B cell (primary cell): Measurements from ENCODE around the gene ZNRD2. TPM values are rescaled to one million over a fixed set of nuclear protein-coding genes. Genes with fewer than 3 reads are reported as not detected.

Experiments
- ATAC-seq: fragments of 200-7000 bp; cut with Tn5 transposase; one replicate; pipeline ENCODE4 v1.10.0; 2021; ENCODE audit warnings: low read depth, mild to moderate bottlenecking, moderate number of reproducible peaks, moderate library complexity
- CTCF ChIA-PET: fragments of 350-600 bp; sonication (Branson Sonifier 250); formaldehyde crosslinking; loops from one replicate; lab custom pipeline; 2021; ENCODE audit warnings: antibody characterized with exemption, inconsistent platforms; lab: Charles Lee
- POLR2A ChIA-PET: fragments of 350-600 bp; sonication (Branson Sonifier 250); formaldehyde crosslinking; loops from one replicate; lab custom pipeline; 2021; ENCODE audit warnings: antibody characterized with exemption; lab: Charles Lee
- DNase-seq: peaks from one replicate; pipeline ENCODE4 v3.0.0; 2013
- H2AFZ ChIP-seq: 2 replicates; pipeline ENCODE4 v1.6.1; 2012; ENCODE audit warnings: mild to moderate bottlenecking, low read depth, low read length; ENCODE audit not compliant: insufficient read depth, poor library complexity, severe bottlenecking
- H3K27ac ChIP-seq, 2 donors: 1 replicate in 1 of 2; 2 replicates in 1 of 2; pipeline ENCODE4 v1.5.1; 2012 to 2013; ENCODE audit warnings: low read length in 2 of 2, mild to moderate bottlenecking in 2 of 2, moderate library complexity in 1 of 2
- H3K27me3 ChIP-seq, 4 experiments: fragments of 200-600 bp in 1 of 4; sonication (generic) in 1 of 4; replicated peaks in 1 of 4; 1 replicate in 2 of 4; 2 replicates in 2 of 4; pipeline versions ENCODE4 v1.6.1 to v1.7.0; 2013 to 2016; ENCODE audit warnings: low read length in 3 of 4, mild to moderate bottlenecking in 2 of 4, mixed read lengths in 1 of 4, moderate library complexity in 1 of 4; ENCODE audit not compliant: insufficient read depth in 4 of 4, control insufficient read depth in 3 of 4; ENCODE audit errors: control extremely low read depth in 1 of 4
- H3K36me3 ChIP-seq, 2 experiments: replicated peaks in 1 of 2; 1 replicate in 1 of 2; 2 replicates in 1 of 2; pipeline versions ENCODE4 v1.6.1 to v1.7.1; 2013; ENCODE audit warnings: low read length in 1 of 2; ENCODE audit not compliant: insufficient read depth in 2 of 2, control insufficient read depth in 1 of 2; ENCODE audit errors: control extremely low read depth in 1 of 2, extremely low read depth in 1 of 2
- H3K4me1 ChIP-seq, 2 donors: fragments of 200-600 bp in 1 of 2; sonication (generic) in 1 of 2; 1 replicate in 1 of 2; 2 replicates in 1 of 2; pipeline versions ENCODE4 v1.5.1 to v1.6.1; 2013 to 2017; ENCODE audit warnings: low read length in 2 of 2; ENCODE audit not compliant: control insufficient read depth in 2 of 2, insufficient read depth in 2 of 2
- H3K4me2 ChIP-seq: replicated peaks from 2 replicates; pipeline ENCODE3; 2012; ENCODE audit warnings: mild to moderate bottlenecking, low read depth, low read length; ENCODE audit not compliant: poor library complexity, severe bottlenecking
- H3K4me3 ChIP-seq, 5 experiments: fragments of 200-600 bp in 1 of 5; sonication (generic) in 1 of 5; 1 replicate in 3 of 5; 2 replicates in 2 of 5; pipeline versions ENCODE4 v1.5.1 to v1.7.0; 2011 to 2016; ENCODE audit warnings: low read length in 4 of 5, mild to moderate bottlenecking in 4 of 5, low read depth in 2 of 5, control low read depth in 1 of 5, moderate library complexity in 1 of 5; ENCODE audit not compliant: insufficient read depth in 1 of 5; ENCODE audit errors: control extremely low read depth in 1 of 5, extremely low read depth in 1 of 5
- H3K79me2 ChIP-seq: fragments of 200-600 bp; sonication (generic); one replicate; pipeline ENCODE4 v1.6.0; 2016; ENCODE audit warnings: low read length; ENCODE audit not compliant: control insufficient read depth, insufficient read depth
- H3K9ac ChIP-seq: fragments of 200-600 bp; sonication (generic); 2 replicates; pipeline ENCODE4 v1.6.1; 2017; ENCODE audit warnings: mild to moderate bottlenecking, low read length, moderate library complexity
- H3K9me3 ChIP-seq, 3 donors: one replicate each; pipeline versions ENCODE4 v1.6.1 to v1.7.1; 2013; ENCODE audit warnings: low read length in 2 of 3; ENCODE audit not compliant: control insufficient read depth in 2 of 3, insufficient read depth in 1 of 3; ENCODE audit errors: control extremely low read depth in 1 of 3
- H4K20me1 ChIP-seq: 2 replicates; pipeline ENCODE4 v1.6.0; 2012; ENCODE audit warnings: mild to moderate bottlenecking, low read length; ENCODE audit not compliant: insufficient read depth, control insufficient read depth, poor library complexity, severe bottlenecking
- H3K27ac Mint-ChIP-seq: one replicate; pipeline ENCODE4 v1.8.0; 2021; ENCODE audit warnings: mixed read lengths
- H3K27me3 Mint-ChIP-seq: one replicate; pipeline ENCODE4 v1.8.0; 2021; ENCODE audit warnings: mixed read lengths
- H3K4me1 Mint-ChIP-seq: one replicate; pipeline ENCODE4 v1.8.0; 2021; ENCODE audit warnings: mixed read lengths
- H3K4me3 Mint-ChIP-seq: one replicate; pipeline ENCODE4 v1.8.0; 2021; ENCODE audit warnings: mixed read lengths
- H3K9me3 Mint-ChIP-seq: one replicate; pipeline ENCODE4 v1.8.0; 2022; ENCODE audit warnings: mixed read lengths; ENCODE audit not compliant: insufficient read depth
- EZH2 ChIP-seq: IDR thresholded peaks from 2 replicates; pipeline ENCODE4 v1.6.1; 2012; ENCODE audit warnings: borderline replicate concordance, low read depth, mild to moderate bottlenecking, moderate library complexity, low read length; ENCODE audit not compliant: insufficient read depth, poor library complexity, severe bottlenecking
- WGBS: methylation state at CpG from one replicate; pipeline ENCODE4 v1.1.5; 2013; ENCODE audit warnings: missing lambda C conversion rate; ENCODE audit not compliant: insufficient coverage; 5-methylcytosine and 5-hydroxymethylcytosine counted together
- intact Hi-C: fragments of 100-400 bp; cut with micrococcal nuclease; formaldehyde crosslinking; loops from one replicate; pipeline ENCODE4 v1.10.0; 2022
- polyA plus RNA-seq: library from polyadenylated mRNA; depleted of rRNA; stranded (reverse); fragments of >200 nt; gene quantifications from 2 replicates; pipeline ENCODE4 v1.2.3, GENCODE V29; 2012
- total RNA-seq, 2 donors: library from RNA; stranded (reverse); fragments of 120-200 nt in 1 of 2; gene quantifications; 1 replicate in 1 of 2; 2 replicates in 1 of 2; pipeline versions ENCODE4 v1.2.3 to v1.2.4, GENCODE V29; 2013 to 2022
- TF ChIP-seq, protein P1 (sequence below): fragments of 200-600 bp; IDR thresholded peaks from one replicate; pipeline ENCODE4 v1.8.0; 2022; ENCODE audit warnings: antibody characterized with exemption, mild to moderate bottlenecking

Gene ZNRD2
- total and polyA plus RNA-seq, 2 donors (not counting 1 experiment from before 2014, with no cell fraction given): 22.1 to 112 TPM

DNA sequence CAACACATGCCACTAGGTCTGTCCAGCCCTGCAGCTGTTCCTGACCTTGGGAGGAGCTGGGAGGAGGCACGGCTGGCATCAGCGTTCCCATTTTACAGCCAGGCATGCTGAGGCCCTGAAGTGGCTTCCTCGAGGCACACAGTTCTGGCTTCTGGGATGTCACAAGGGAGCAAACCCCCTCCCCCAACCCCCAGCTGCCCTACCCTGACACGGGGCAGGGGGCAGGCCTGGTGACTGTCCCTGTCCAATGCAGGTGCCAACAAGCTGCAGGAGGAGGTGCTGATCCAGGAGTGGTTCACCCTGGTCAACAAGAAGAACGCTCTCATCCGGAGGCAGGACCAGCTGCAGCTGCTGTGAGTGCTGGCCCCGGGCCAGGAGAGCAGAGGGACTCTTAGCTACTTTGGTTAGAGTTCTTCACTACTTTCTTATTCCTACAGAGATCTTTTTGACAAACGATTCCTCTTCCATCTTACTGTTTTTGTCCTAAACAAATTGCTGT is 20.0 kb downstream of the ZNRD2 start:
- CTCF ChIA-PET: interaction anchor here (0.7 to 9.7 kb wide), 14 partner anchors 11 to 316 kb away, joined by 3 to 144 read pairs (median 4); partner anchors contain the start of genes EHBP1L1, FAM89B, PCNX3 and ZNRD2
- no peaks in the 10 kb centered on the region for H3K79me2 ChIP-seq
- H3K4me1 ChIP-seq: peaks cover 31 to 51% of the 10 kb centered on the region in 2 donors
- TF ChIP-seq, protein P1, sequence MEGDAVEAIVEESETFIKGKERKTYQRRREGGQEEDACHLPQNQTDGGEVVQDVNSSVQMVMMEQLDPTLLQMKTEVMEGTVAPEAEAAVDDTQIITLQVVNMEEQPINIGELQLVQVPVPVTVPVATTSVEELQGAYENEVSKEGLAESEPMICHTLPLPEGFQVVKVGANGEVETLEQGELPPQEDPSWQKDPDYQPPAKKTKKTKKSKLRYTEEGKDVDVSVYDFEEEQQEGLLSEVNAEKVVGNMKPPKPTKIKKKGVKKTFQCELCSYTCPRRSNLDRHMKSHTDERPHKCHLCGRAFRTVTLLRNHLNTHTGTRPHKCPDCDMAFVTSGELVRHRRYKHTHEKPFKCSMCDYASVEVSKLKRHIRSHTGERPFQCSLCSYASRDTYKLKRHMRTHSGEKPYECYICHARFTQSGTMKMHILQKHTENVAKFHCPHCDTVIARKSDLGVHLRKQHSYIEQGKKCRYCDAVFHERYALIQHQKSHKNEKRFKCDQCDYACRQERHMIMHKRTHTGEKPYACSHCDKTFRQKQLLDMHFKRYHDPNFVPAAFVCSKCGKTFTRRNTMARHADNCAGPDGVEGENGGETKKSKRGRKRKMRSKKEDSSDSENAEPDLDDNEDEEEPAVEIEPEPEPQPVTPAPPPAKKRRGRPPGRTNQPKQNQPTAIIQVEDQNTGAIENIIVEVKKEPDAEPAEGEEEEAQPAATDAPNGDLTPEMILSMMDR: no peak
- TF ChIP-seq EZH2: no peak
- H4K20me1 ChIP-seq: peaks cover 24% of the 10 kb centered on the region
- Mint-ChIP-seq H3K4me3 (no peak overlapping the region), H3K4me1 (peaks cover 46% of the 10 kb centered on the region), H3K27me3 (no peaks in the 10 kb centered on the region), H3K9me3 (no peaks in the 10 kb centered on the region), H3K27ac (no peak overlapping the region)
- no peak overlapping the region for H2AFZ ChIP-seq
- no peak overlapping the region for H3K9ac ChIP-seq
- H3K4me2 ChIP-seq: no peak overlapping the region
- intact Hi-C loops: no loop called here
- peaks cover 0 to 38% of the 10 kb centered on the region in 2 experiments for H3K36me3 ChIP-seq
- no peak for ATAC-seq
- no peaks in the 10 kb centered on the region for H3K9me3 ChIP-seq
- POLR2A ChIA-PET: interaction anchor here (0.6 to 4.9 kb wide), 4 partner anchors 14 to 61 kb away, joined by 3 to 45 read pairs (median 6); partner anchors contain the start of genes EHBP1L1 and PCNX3
- no peak overlapping the region for H3K4me3 ChIP-seq
- H3K27me3 ChIP-seq: no peaks in the 10 kb centered on the region
- no peak overlapping the region for H3K27ac ChIP-seq
- 88% methylated on average over 4 of the region's 8 CpGs for WGBS
- DNase-seq: no peak
